ENCODE results near the gene PIK3AP1.
A peak's percentile ranks its signal among the peaks of the same experiment; 100 is the strongest.
"Not testable (repeated sequence)": the region's sequence is repeated elsewhere in the genome, so short reads cannot be mapped to it uniquely, and the experiment has no call there.

PIK3AP1 gene

GRCh38 chr10:96720422-96721206 lies at the start of gene PIK3AP1:
Gene PIK3AP1 (minus strand): TSS chr10:96720514. CDS start chr10:96720394, 120 bp downstream.
- peak in 11 of 51 donors; percentile 12 to 44 (median 20) for DNase-seq

GRCh38 chr10:96768136-96768535 lies 47.8 kb upstream of the PIK3AP1 start:
- no peak for DNase-seq

- no peak for DNase-seq
These were observed 47.3 kb upstream of the PIK3AP1 start for GRCh38 chr10:96767611-96768010.

- peak in 30 of 51 donors; percentile 0 to 67 (median 20) for DNase-seq
These were observed 45.3 kb upstream of the PIK3AP1 start for GRCh38 chr10:96765406-96766240.

GRCh38 chr10:96764425-96765060 lies 44.2 kb upstream of the PIK3AP1 start:
- DNase-seq = no peak

GRCh38 chr10:96758423-96758822 lies 38.1 kb upstream of the PIK3AP1 start:
- peak in 1 of 51 donors; percentile 6 for DNase-seq

GRCh38 chr10:96756111-96756903 lies 36.0 kb upstream of the PIK3AP1 start:
- no peak for DNase-seq

GRCh38 chr10:96753956-96754355 lies 33.6 kb upstream of the PIK3AP1 start:
- DNase-seq = no peak

- no peak for DNase-seq
These were observed 32.1 kb upstream of the PIK3AP1 start for GRCh38 chr10:96752375-96752774.

- not testable (repeated sequence) for DNase-seq
These were observed 30.0 kb upstream of the PIK3AP1 start for GRCh38 chr10:96750316-96750715.

GRCh38 chr10:96747734-96748550 lies 27.6 kb upstream of the PIK3AP1 start:
- peak in 2 of 51 donors; percentile 13 to 17 for DNase-seq

GRCh38 chr10:96746503-96746902 lies 26.2 kb upstream of the PIK3AP1 start:
- DNase-seq = no peak

- DNase-seq = no peak
These were observed 25.6 kb upstream of the PIK3AP1 start for GRCh38 chr10:96745950-96746349.

- DNase-seq = no peak
These were observed 23.8 kb upstream of the PIK3AP1 start for GRCh38 chr10:96743988-96744585.

GRCh38 chr10:96741557-96741956 lies 21.2 kb upstream of the PIK3AP1 start:
- DNase-seq = not testable (repeated sequence)

- peak in 17 of 51 donors; percentile 5 to 48 (median 23) for DNase-seq
These were observed 20.4 kb upstream of the PIK3AP1 start for GRCh38 chr10:96740579-96741281.

- no peak for DNase-seq
These were observed 19.8 kb upstream of the PIK3AP1 start for GRCh38 chr10:96740141-96740540.

- not testable (repeated sequence) for DNase-seq
These were observed 17.1 kb upstream of the PIK3AP1 start for GRCh38 chr10:96737307-96737902.

- DNase-seq = no peak
These were observed 4.3 kb upstream of the PIK3AP1 start for GRCh38 chr10:96724621-96725020.

All from hypothalamus (tissue), 51 donors.